MM.1S (cell line): ENCODE measurements around the gene ZSCAN1.

Experiments used
- EZH2 ChIP-seq: fragments of 300-600 bp; sonication (generic); optimal IDR thresholded peaks from 2 replicates; pipeline ENCODE3; 2017; ENCODE audit warnings: low read depth, mild to moderate bottlenecking, antibody characterized with exemption, low read length, mixed read lengths
- EZH2phosphoT487 ChIP-seq: fragments of 300-600 bp; sonication (generic); IDR thresholded peaks from 2 replicates; pipeline ENCODE4 v1.6.1; 2018; ENCODE audit warnings: antibody characterized with exemption, low read length
- TF ChIP-seq, protein P1 (sequence below): fragments of 300-600 bp; sonication (generic); IDR thresholded peaks from 2 replicates; pipeline ENCODE4 v1.5.1; 2016; ENCODE audit warnings: antibody characterized with exemption, low read length, mixed read lengths

DNA sequence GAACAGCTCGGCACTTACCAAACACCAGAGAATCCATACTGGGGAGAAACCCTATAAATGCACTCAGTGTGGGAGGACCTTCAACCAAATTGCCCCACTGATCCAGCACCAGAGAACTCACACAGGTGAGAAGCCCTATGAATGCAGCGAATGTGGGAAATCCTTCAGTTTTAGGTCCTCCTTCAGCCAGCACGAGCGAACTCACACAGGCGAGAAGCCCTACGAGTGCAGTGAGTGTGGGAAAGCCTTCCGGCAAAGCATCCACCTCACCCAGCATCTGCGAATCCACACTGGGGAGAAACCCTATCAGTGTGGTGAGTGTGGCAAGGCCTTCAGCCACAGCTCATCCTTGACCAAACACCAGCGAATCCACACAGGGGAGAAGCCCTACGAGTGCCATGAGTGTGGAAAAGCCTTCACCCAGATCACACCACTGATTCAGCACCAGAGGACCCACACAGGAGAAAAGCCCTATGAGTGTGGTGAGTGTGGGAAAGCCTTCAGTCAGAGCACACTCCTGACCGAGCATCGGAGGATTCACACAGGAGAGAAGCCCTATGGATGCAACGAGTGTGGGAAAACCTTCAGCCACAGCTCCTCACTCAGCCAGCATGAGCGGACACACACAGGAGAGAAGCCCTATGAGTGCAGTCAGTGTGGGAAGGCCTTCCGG lies 33.6 kb downstream of the ZSCAN1 start:
- TF ChIP-seq, protein P1, sequence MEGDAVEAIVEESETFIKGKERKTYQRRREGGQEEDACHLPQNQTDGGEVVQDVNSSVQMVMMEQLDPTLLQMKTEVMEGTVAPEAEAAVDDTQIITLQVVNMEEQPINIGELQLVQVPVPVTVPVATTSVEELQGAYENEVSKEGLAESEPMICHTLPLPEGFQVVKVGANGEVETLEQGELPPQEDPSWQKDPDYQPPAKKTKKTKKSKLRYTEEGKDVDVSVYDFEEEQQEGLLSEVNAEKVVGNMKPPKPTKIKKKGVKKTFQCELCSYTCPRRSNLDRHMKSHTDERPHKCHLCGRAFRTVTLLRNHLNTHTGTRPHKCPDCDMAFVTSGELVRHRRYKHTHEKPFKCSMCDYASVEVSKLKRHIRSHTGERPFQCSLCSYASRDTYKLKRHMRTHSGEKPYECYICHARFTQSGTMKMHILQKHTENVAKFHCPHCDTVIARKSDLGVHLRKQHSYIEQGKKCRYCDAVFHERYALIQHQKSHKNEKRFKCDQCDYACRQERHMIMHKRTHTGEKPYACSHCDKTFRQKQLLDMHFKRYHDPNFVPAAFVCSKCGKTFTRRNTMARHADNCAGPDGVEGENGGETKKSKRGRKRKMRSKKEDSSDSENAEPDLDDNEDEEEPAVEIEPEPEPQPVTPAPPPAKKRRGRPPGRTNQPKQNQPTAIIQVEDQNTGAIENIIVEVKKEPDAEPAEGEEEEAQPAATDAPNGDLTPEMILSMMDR: no peak
- TF ChIP-seq EZH2 (no peak), EZH2phosphoT487 (no peak)
